ENCODE results near the gene BDH1. TPM values are rescaled to one million over a fixed set of nuclear protein-coding genes. Genes with fewer than 3 reads are reported as not detected.

The BDH1 gene
- total and polyA plus RNA-seq, 2 of the 8 experiments (the other 6 are each of a cell fraction or from before 2014, with no cell fraction given), result 27.2 to 28.1 TPM

DNA sequence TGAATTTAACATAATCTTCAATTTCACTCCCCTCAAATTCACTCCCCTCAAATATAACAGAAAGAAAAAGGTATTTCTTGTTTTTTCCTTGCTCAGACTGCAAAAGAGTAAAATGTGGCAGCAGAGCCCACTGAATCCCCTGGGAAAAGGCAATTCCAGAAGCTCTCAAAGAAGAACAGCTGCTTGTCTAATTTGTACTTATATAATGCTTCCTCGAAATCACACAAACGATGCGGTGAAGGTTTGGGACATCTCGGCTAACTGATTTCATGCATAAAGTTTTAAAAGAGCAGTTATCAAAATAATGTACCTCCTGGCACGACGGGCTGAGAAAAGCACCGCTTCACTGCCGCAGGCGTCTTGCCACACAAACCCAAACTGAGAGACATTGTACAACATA is 10.7 kb downstream of the BDH1 start:
- H3K79me2 ChIP-seq (ENCODE audit: control insufficient read depth in 1 of 2, insufficient read depth in 2 of 2, low read length in 2 of 2), result no peaks in the 10 kb centered on the region
- FAIRE-seq, result no peak

More for the DNA sequence above, 10.7 kb downstream of the BDH1 start:
- Histone ChIP-seq H2BK12ac (ENCODE audit: low read depth, low read length) (no peak overlapping the region), H2BK5ac (ENCODE audit: low read depth, low read length) (no peak overlapping the region), H3K14ac (ENCODE audit: insufficient read length) (no peak overlapping the region), H2BK20ac (ENCODE audit: low read length) (no peak overlapping the region), H4K20me1 (replicated peaks in 1 of 2; ENCODE audit: control insufficient read depth in 1 of 2, insufficient read depth in 2 of 2, low read length in 2 of 2) (no peaks in the 10 kb centered on the region), H3K56ac (replicated peaks; ENCODE audit: insufficient read length, low read depth, low read length) (no peak overlapping the region), H4K8ac (ENCODE audit: extremely low read depth, insufficient read depth, low read length) (no peak overlapping the region), H3K27ac (ENCODE audit: low read depth, low read length) (no peak overlapping the region), H4K91ac (replicated peaks; ENCODE audit: insufficient read length, low read length) (no peak overlapping the region), H3K4me2 (ENCODE audit: insufficient read depth in 1 of 2, low read depth in 2 of 2, low read length in 2 of 2) (no peak overlapping the region), H2BK15ac (ENCODE audit: low read length) (no peak overlapping the region), H2AK5ac (ENCODE audit: low read depth, low read length) (no peak overlapping the region), H3K9me3 (ENCODE audit: insufficient read depth in 2 of 2, low read depth in 1 of 2, low read length in 1 of 2) (no peaks in the 10 kb centered on the region), H3K4me1 (replicated peaks in 1 of 4; ENCODE audit: control insufficient read depth in 3 of 4, insufficient read depth in 4 of 4, low read length in 3 of 4) (peaks cover 15 to 39% (median 20%) of the 10 kb centered on the region in 4 experiments), H3K23ac (ENCODE audit: insufficient read length) (no peak overlapping the region), H3K4ac (replicated peaks; ENCODE audit: insufficient read length, low read depth, low read length) (no peak overlapping the region), H2AFZ (ENCODE audit: low read length) (no peak overlapping the region), H2BK120ac (replicated peaks; ENCODE audit: low read depth, low read length) (no peak overlapping the region), H3K36me3 (ENCODE audit: control insufficient read depth in 2 of 4, insufficient read depth in 4 of 4, low read length in 3 of 4) (no peaks in the 10 kb centered on the region), H3K27me3 (replicated peaks in 1 of 4; ENCODE audit: control insufficient read depth in 3 of 4, extremely low read depth in 1 of 4, insufficient read depth in 3 of 4, low read length in 3 of 4) (no peaks in the 10 kb centered on the region; a peak in 2 of 7 replicates), H3K23me2 (ENCODE audit: low read depth, low read length) (no peaks in the 10 kb centered on the region), H3K4me3 (ENCODE audit: extremely low read depth in 1 of 4, insufficient read depth in 2 of 4, low read depth in 3 of 4, low read length in 4 of 4) (no peak overlapping the region), H3K79me1 (ENCODE audit: low read depth, low read length) (no peaks in the 10 kb centered on the region; the same call in 1 of the 2 replicates), H3K18ac (ENCODE audit: extremely low read depth, low read length) (no peak overlapping the region), H4K5ac (ENCODE audit: insufficient read length, low read depth, low read length) (no peak overlapping the region), H3K9ac (replicated peaks in 1 of 4; ENCODE audit: extremely low read depth in 1 of 4, low read depth in 3 of 4, low read length in 3 of 4) (no peak overlapping the region)
- ChIA-PET POLR2A (ENCODE audit: partially characterized antibody) (no interaction called here), CTCF (ENCODE audit: partially characterized antibody) (interaction anchor here (1.0 kb wide), 1 partner anchor 43 kb away, joined by 3 read pairs; no protein-coding TSS in a partner anchor)
- no peak for TF ChIP-seq CHD2 (IDR thresholded peaks at IDR 0.05; ENCODE audit: low read length)
- no peak for TF ChIP-seq TBP (IDR thresholded peaks at IDR 0.05; ENCODE audit: low read depth, low read length)
- no peak for TF ChIP-seq CBX5 (IDR thresholded peaks at IDR 0.05; ENCODE audit: low read depth, low read length)
- DNase-seq (ENCODE audit: low read depth in 1 of 2, low spot score in 2 of 2), result no peak
- WGBS, 2 experiments (ENCODE audit: extremely low coverage in 1 of 2, insufficient coverage in 1 of 2, insufficient read length in 1 of 2, insufficient replicate concordance in 2 of 2, low coverage in 1 of 2, low lambda C conversion rate in 2 of 2, missing lambda C conversion rate in 1 of 2), result 96% methylated on average over 9 of the region's 9 CpGs; no CpG with 5 or more reads in 1 of the 2 experiments
